Islet precursor cell (in vitro differentiated cells): ENCODE results near the gene CSNK1A1.
A peak's percentile ranks its signal among the peaks of the same experiment; 100 is the strongest.
"Not testable (repeated sequence)": the region's sequence is repeated elsewhere in the genome, so short reads cannot be mapped to it uniquely, and the experiment has no call there.

Experiments
- DNase-seq: peaks from one replicate; pipeline ENCODE4 v3.0.0-alpha.2; 2018

Gene CSNK1A1

DNA sequence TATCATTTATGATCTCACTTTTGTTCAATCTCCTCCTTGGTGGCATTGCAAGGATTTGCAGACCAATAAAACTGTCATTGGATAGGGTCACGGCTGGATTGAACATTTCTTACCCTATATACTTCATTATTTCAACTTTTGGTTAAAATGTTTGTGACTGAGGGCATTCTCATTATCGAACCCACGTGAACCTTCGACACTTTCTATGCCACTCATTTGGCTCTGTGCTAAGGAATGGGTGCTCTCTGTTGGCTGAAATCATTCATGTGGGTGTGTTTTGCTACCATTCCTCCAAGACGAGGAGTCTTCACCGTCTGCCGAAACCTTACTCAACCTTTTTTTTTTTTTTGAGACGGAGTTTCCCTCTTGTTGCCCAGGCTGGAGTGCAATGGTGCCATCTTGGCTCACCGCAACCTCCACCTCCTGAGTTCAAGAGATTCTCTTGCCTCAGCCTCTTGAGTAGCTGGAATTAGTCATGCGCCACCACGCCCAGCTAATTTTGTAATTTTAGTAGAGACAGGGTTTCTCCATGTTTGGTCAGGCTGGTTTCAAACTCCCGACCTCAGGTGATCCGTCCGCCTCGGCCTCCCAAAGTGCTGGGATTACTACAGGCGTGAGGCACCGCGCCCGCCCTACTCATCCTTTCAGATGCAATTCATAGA, 62.5 kb downstream of the CSNK1A1 start:
- no peak for DNase-seq

DNA sequence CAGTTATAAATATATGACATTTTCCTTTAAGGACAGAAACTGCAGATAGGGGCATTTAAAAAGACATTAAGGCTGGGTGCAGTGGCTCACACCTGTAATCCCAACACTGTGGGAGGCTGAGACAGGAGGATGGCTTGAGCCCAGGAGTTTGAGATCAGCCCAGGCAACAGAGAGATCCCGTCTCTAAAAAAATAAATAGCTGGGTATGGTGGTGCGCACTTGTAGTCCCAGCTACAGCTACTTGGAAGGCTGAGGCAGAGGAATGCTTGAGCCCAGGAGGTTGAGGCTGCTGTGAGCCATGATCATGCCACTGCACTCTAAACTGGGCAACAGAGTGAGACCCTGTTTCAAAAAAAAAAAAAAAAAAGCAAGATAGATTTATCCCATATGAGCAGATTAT, 63.6 kb downstream of the CSNK1A1 start:
- no peak for DNase-seq

DNA sequence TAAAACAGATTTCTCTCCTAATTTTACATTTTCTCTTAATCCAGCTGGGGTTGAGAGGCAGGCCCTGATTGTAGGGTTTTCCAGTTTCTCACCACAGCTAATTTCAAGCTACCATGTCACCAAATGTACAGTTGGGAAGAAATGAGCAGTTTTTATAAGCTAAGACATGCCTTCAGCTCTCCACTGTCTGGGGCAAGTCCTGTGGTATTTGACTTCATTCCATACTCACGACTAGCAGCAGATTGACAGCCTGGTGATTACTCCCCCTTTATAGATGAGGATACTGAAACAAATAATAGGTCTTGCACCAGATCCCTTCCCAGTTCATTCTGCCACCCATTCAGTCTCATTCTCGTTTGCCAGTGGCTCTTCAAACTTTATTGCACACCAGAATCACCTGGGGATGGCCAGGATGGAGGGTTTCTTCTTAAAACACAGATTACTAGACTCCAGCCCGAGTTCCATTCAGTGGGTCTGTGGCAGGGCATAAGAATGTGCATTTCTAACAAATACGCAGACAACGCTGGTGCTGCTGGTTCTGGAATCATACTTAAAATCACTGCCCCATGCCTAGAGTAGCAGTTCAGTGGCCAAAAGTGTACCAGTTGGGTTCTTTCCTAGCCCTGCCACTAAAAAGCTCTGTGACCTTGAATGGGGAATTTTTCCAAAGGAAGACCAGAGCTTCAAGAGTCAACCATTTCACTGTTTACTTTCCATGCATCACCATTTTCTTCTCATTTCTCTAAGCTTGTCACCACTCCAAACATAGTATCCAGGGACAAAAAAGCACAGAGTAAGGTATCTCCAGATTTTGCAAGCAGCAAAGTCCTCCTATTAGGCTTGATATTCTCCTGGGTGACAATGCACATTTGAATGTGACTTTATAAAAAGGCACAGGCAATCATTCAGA, 64.3 kb downstream of the CSNK1A1 start:
- peak; percentile 83 for DNase-seq

DNA sequence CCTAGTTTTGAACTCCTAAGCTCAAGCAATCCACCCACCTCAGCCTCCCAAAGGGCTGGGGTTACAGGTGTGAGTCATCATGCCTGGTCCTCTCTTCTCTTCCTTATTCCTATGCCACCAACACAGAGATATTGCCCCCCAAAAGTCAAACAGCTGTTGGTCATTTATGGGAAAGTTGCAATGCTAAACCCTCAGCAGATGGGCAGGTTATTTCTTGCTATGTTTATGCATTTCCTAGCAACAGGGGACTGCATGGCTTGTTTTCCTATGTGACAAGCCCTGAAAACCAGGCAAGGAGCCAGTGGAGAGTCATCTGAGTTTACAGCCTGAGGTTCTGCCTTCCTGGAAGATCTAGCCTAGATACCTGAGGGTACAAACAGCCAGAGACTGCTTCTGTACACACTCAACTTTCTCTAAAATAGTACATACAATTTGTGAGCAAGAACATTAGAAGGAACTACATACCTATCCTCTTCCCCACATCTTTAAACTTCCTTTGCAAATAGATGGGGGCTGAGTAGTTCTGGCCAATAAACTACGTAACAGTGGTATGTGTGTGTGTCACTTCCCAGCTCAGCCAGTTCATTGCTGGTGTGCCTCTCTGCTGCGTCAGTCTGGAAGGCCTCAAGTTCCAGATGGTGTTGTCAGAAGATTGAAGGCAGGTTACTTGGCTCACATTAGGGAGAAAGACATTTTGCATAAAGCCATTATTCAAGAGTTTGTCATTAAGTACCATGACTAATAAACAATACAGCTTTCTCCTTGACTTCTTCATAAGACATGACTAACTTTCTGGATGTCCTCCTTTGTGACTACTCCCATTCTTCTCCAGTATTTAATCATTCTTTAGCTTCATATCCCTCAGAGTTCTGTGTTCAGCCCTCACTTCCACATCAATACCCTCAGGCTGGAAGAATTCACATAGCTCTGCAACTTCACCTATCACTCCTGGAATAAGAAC, 65.3 kb downstream of the CSNK1A1 start:
- DNase-seq = peak; percentile 97

DNA sequence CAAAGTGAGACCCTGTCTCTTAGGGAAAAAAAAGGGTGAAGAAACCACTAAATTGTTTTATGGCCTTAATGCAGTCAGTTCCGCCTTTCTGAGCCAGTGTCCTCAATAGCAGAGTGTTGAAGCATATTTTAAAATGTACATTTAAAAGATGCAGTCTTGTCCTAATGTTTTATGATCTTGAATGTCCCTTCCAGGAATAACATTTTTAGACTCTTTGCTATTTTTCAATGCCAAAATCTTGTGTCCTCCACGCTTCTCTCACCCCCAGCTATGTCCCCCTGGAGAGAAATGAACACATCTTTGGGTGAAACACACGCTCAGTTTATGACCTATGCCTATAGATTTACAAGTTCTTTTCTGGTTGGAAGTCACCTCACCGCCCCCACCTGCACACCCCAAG, 69.8 kb downstream of the CSNK1A1 start:
- no peak for DNase-seq

DNA sequence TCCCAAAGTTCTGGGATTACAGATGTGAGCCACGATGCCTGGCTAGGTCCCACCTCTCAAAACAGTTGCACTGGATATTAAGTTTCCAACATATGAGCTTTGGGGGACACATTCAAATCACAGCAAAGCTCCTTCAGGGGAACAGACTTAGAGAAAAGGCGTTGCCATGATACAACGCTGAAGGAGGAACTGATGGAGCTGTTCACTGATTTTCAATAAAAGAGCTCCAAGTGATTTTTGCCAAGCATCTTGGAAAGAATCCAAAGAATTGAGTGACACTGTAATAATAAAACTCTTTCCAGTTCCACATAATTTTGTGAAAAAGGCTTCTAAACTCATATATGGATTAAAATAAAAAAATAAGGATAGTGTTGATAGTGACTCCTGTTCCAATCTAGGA, 72.5 kb downstream of the CSNK1A1 start:
- DNase-seq = no peak

DNA sequence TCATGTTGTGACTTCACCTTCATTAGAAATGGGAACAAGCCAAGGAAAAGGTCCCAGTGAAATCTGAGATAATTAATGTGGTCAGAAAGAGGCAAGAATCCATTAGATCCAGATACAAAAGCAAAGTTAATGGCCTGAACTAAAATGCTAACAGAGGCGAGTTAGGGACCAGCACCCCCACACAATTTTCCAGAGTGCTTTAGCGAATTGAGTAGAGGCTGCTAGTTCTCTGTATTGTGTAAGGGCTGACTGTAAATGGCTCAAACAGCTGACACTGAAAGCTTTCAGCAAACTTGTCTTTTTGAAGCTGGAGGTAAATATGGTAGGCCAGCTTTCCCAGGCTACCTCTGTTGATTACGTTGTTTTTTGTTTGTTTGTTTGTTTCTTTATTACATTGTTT, 75.5 kb downstream of the CSNK1A1 start:
- peak; percentile 39 for DNase-seq

DNA sequence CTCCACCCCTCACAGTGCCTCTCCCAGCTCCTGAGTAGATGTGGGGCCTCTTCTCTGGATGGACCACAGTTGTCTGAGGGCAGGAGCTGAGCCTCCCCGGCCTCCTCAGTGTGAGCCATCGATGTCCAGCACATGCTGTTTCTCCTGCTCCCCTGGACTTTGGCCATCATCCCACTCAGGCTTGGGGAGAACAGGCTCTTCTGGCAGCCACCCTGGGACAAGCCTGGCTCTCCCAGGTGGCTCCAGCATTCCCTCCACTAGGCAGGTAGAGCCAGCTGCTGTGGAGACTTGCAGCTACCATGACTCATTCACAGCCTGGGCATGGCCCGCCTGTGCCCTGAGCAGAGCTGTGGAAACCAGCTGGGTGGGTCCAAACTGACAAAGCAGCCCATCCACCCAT, 77.0 kb downstream of the CSNK1A1 start:
- peak; percentile 80 for DNase-seq

DNA sequence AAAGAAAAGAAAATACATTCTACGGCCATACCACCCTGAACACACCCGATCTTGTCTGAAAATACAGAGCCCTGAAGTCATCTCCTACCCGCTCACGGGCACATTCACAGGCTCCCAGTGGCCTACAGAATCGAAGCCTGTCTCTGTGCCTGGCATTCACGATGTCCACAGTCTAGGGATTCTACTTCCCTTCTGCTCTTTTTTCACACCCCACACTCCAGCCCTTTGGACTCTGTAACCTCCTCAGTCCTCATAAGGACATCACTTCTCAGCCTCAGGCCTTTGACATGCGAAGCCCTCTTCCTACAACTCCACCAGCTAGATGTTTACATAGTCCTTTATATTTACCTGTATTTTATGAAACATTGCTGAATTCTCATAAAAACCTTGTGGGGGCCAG, 77.8 kb downstream of the CSNK1A1 start:
- peak; percentile 32 for DNase-seq

DNA sequence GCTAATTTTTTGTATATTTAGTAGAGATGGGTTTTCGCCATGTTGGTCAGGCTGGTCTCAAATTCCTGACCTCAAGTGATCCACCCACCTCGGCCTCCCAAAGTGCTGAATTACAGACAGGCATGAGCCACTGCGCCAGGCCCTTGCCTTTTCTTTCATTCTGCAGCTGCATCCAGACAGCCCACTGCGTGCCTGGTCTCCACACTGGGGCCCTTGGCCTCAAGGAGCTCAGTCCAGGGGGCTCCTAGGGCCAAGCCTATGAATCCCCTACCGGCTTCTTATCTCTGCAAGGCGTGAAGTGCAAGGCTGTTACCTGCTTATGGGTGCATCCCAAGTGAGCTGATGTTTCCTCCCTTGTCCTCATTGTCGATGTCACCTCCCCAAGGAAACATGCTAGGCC, 78.8 kb downstream of the CSNK1A1 start:
- no peak for DNase-seq

DNA sequence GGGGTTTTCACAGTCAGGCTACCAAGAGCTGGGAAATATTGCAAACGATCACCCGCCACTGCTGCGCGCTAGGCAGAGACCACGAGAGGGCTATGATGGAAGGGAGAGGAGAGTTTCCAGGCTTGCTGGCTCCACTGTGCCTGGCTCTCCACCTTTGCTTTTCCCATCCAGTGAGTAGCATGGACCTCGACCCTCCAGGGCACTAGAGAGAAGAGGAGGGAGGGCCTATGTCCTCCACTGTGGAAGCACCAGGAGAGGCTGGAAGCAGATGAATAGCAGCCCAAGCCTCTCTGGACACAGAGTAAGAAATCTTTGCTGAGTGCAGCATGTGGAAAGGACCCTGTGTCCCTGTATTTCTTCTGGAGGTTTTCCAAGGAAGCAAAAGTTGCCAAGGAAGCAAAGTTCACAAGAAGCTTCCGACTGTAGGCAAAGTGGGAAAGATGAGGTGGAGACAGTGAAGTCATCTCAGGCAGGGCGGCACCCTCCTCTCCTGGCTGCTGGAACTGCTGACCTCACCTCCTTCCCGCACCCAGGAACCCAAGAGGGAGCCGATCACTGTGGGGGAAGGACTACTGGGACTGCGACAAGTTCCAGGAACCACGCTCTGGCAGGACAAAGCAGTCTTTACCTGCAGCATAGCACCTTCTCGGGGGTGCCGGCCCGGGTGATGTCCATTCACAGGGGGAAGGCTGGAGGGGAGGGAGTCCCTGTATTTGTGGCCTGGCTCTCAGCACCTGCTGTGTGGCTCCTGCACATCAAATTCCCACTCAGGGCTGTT, 79.6 kb downstream of the CSNK1A1 start:
- peak; percentile 83 for DNase-seq

DNA sequence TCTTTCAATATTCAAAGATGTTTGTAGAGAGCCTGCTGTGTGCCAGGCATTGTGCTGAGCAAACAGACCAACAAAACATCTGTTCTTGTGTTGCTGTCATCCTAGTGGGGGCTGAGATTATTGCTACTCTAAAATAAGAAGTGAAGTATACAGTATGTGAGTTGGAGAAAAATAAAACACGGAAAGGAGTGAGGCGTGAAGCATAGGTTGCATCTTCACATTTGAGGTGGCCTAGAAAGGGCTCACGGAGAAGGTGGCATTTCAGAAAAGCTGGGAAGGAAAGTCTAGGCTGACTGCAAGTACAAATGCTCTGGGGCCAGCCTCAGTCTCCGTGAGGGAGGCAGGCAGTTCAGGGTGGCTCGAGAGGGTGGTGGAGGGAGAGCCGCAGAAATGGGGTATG, 80.3 kb downstream of the CSNK1A1 start:
- DNase-seq = no peak

DNA sequence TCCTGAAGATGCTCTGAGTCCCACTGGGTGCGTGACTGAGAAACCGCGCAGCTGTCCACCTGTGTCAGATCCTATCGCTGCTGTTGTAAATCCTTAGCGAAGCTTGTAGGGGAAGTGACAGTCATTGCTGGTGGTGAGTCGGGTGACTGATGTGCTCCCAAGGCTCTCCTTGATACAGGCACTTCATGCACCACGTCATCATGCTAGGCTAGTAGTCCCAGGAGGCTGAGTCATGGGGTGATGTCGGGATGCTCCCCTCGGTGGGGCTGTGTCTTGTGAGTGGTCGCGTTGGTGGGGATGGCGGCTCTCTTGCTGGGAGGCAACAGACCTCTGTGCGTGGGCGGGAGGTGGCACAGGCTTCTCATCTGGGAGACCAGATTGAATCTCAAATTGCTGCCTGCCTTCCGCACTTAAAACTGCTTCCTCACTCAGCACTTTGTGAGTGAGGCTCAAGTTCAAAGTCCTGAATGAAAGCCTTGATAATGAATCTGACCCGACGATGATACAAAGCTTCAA, 84.7 kb downstream of the CSNK1A1 start:
- DNase-seq = peak; percentile 94

DNA sequence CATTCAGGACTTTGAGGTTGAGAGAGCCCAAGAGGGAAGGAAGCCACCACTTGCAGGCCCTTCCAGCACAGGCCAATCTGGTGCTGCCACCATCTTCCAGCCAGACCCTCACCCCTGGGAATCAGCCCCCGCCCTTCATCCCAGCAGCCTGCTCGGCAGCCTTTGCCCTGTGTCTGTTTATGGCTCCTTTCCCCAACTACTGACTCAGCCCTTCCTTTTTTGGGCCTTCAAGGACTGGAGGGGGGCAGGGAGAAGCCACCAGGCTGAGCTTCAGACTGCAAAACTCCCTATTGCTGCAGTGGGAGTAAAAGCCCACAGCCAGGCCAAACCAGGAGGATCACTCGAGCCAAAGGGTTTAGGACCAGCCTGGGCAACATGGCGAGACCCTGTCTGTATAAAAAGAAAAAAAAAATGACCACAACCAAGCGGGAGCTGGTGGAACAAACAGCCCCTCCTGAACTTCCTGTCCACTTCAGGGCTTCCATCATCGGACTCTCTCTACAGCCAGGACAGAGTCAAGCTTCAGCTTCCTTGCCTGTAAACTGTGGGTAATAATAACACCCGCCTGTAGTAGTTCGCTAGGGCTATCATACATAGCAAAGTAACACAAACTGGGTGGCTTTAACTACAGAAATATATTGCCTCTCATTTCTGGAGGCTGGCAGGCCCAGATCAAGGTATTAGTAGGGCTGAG, 86.3 kb downstream of the CSNK1A1 start:
- peak; percentile 83 for DNase-seq

DNA sequence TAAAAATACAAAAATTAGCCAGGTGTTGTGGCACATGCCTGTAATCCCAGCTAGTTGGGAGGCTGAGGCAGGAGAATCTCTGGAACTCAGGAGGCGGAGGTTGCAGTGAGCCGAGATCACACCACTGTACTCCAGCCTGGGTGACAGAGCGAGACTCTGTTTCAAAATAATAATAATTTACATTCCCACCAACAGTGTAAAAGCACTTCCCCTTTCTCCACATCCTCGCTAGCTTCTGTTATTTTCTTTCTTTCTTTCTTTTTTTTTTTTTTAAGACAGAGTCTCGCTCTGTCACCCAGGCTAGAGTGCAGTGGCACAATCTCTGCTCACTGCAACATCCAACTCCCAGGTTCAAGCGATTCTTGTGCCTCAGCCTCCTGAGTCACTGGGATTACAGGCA, 89.3 kb downstream of the CSNK1A1 start:
- DNase-seq = not testable (repeated sequence)

DNA sequence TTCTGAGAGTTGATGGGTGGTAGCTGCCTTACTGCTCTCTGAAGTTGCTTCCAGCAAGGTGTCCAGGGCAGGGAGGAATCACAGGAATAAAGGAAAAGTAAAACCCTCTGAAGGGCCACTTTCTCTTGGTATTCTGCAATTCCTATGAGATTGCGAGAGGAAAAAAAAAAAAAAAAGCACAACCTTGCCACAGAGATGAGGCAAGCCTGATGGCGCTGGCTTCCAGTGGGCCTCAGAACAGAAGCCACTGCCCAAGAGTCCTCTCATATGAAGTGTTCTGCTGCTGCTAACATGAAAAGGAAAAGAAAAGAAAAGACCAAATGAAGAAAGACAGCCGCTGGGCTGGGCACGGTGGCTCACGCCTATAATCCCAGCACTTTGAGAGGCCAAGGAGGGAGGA, 91.3 kb downstream of the CSNK1A1 start:
- DNase-seq = no peak

DNA sequence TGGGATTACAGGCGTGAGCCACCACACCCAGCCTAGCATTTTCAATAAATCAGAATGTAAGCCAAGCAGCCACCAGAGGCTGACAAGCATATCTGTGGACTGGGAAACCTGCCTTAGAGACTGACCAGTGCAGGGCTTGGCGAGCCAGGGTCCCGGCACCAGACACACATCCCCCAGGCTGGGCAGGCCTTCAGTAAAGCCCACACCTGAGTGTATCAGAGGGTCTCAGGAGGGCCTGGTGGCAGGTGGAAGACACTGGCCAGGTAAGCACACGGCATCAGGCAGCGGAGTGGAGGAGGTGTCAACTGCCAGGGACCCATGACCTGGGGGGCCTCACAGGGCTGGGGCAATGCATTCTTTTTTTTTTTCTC, 93.9 kb downstream of the CSNK1A1 start:
- peak; percentile 52 for DNase-seq

DNA sequence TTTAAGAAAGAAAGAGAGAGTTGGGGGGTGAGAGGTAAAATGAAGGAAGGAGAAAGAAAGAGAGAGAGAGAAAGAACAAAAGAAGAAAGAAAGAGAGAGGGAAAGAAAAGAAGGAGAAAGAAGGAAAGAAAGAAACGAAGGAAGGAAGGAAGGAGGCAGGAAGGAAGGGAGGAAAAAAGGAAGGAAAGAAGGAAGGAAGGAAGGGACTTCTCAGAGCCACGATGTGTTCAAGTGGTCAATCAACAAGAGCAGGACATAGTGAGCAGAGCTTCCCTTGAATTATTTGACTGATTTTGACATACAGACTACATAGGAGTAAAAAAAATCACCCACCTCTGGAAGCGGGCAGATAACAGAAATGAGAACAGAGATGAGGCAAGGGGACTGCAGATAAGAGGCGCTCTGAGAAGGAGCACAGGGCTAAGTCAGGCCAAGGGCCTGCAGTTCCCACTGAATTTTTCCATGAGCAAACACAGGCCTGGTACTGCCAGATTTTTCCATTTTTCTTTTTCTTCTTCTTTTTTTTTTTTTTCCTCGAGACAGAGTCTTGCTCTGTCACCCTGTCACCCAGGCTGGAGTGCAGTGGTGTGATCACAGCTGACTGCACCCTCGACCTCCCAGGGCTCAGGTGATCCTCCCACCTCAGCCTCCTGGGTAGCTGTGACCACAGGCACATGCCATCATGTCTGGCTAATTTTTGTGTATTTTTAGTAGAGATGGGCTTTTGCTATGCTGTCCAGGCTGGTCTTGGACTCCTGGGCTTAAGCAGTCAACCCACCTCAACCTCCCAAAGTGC, 94.4 kb downstream of the CSNK1A1 start:
- DNase-seq = peak; percentile 55

DNA sequence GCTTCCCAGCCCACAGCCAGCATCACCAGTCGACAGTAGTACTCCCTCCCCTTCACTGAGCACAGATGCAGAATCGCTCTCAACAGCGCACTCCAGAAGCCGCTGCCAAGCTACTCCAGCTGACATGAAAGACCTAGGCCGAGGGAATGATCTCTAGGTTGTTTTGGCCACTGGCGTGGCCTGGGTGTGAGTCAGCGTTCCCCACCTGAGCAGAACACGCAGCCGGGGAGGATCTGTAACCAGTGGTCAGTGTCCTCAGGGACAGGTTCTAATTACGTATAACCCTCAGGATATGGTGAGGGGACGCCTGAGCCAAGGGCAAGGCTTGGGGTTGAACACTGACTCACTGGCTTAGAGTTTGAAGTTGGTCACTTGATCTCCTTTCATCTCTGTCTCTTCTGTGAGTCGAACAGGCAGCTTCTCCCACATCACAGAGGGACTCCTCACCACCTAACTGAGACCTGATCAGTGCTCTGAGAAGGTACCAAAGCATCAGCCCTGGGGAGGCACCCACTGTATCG, 95.3 kb downstream of the CSNK1A1 start:
- peak; percentile 97 for DNase-seq
